ENCODE results near the gene KBTBD8. TPM values are rescaled to one million over a fixed set of nuclear protein-coding genes. Genes with fewer than 3 reads are reported as not detected.

Gene KBTBD8
- total RNA-seq: 10 to 100 TPM in 1 of 2 donors, 1 to 10 TPM in 1; 1.8 to 14.2 TPM
- polyA plus RNA-seq: under 1 TPM; 0.08 to 0.68 TPM

- peak within 1 kb of the TSS; percentile 73 to 97 (median 92) for H3K4me3 ChIP-seq (ENCODE audit: low read depth in 1 of 3, low read length in 3 of 3)
- WGBS: under 1% methylated on average over 75 of the region's 75 CpGs
- H3K9ac ChIP-seq (ENCODE audit: low read depth in 1 of 2, low read length in 2 of 2): peak within 1 kb of the TSS; percentile 48 to 64
- no peaks in the 10 kb centered on the region for H3K27me3 ChIP-seq (ENCODE audit: control insufficient read depth in 4 of 4, insufficient read depth in 4 of 4, low read length in 3 of 4)
- no peaks in the 10 kb centered on the region for H3K36me3 ChIP-seq (ENCODE audit: control insufficient read depth in 4 of 4, insufficient read depth in 3 of 4, low read depth in 1 of 4, low read length in 3 of 4)
- peak; percentile 97 for DNase-seq (ENCODE audit: low spot score)
- H3K27ac ChIP-seq (ENCODE audit: low read depth in 1 of 2, low read length in 2 of 2): peak within 1 kb of the TSS; percentile 47 to 55
- TF ChIP-seq FOXA1 (IDR thresholded peaks at IDR 0.05) (no peak), GABPA (IDR thresholded peaks at IDR 0.05 in 1 of 2, conservative IDR thresholded peaks at IDR 0.05 in 1 of 2) (peak in 1 of 2 donors; percentile 70), RAD21 (IDR thresholded peaks at IDR 0.05) (peak in 1 of 2 donors; percentile 4), REST (IDR thresholded peaks at IDR 0.05) (peak; percentile 70), YY1 (IDR thresholded peaks at IDR 0.05) (peak; percentile 94), HNF4A (conservative IDR thresholded peaks at IDR 0.05) (peak in 1 of 2 donors; percentile 23), TAF1 (conservative IDR thresholded peaks at IDR 0.05) (no peak), HNF4G (IDR thresholded peaks at IDR 0.05) (no peak), SP1 (IDR thresholded peaks at IDR 0.05) (peak; percentile 33), RXRA (IDR thresholded peaks at IDR 0.05) (peak; percentile 1 to 15), ATF3 (IDR thresholded peaks at IDR 0.05) (no peak)
- TF ChIP-seq, protein P1, sequence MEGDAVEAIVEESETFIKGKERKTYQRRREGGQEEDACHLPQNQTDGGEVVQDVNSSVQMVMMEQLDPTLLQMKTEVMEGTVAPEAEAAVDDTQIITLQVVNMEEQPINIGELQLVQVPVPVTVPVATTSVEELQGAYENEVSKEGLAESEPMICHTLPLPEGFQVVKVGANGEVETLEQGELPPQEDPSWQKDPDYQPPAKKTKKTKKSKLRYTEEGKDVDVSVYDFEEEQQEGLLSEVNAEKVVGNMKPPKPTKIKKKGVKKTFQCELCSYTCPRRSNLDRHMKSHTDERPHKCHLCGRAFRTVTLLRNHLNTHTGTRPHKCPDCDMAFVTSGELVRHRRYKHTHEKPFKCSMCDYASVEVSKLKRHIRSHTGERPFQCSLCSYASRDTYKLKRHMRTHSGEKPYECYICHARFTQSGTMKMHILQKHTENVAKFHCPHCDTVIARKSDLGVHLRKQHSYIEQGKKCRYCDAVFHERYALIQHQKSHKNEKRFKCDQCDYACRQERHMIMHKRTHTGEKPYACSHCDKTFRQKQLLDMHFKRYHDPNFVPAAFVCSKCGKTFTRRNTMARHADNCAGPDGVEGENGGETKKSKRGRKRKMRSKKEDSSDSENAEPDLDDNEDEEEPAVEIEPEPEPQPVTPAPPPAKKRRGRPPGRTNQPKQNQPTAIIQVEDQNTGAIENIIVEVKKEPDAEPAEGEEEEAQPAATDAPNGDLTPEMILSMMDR (IDR thresholded peaks at IDR 0.05; ENCODE audit: low read depth, low read length, missing input control): no peak
- TF ChIP-seq, protein P2, sequence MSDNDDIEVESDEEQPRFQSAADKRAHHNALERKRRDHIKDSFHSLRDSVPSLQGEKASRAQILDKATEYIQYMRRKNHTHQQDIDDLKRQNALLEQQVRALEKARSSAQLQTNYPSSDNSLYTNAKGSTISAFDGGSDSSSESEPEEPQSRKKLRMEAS (IDR thresholded peaks at IDR 0.05): peak; percentile 98
- TF ChIP-seq, protein P3, sequence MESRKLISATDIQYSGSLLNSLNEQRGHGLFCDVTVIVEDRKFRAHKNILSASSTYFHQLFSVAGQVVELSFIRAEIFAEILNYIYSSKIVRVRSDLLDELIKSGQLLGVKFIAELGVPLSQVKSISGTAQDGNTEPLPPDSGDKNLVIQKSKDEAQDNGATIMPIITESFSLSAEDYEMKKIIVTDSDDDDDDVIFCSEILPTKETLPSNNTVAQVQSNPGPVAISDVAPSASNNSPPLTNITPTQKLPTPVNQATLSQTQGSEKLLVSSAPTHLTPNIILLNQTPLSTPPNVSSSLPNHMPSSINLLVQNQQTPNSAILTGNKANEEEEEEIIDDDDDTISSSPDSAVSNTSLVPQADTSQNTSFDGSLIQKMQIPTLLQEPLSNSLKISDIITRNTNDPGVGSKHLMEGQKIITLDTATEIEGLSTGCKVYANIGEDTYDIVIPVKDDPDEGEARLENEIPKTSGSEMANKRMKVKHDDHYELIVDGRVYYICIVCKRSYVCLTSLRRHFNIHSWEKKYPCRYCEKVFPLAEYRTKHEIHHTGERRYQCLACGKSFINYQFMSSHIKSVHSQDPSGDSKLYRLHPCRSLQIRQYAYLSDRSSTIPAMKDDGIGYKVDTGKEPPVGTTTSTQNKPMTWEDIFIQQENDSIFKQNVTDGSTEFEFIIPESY (IDR thresholded peaks at IDR 0.05): no peak
- H3K9me3 ChIP-seq (ENCODE audit: control insufficient read depth in 4 of 4, low read length in 3 of 4): no peaks in the 10 kb centered on the region
- peaks cover 0 to 13% (median 12%) of the 10 kb centered on the region in 4 donors for H3K4me1 ChIP-seq (ENCODE audit: control insufficient read depth in 4 of 4, insufficient read depth in 4 of 4, low read length in 3 of 4)
Observed at GRCh38 chr3:66998113-66998903, at the start of gene KBTBD8. TSS of gene KBTBD8 (plus strand) at chr3:66998307. CDS start at chr3:66998356, 49 bp downstream.
